G401.6 (cell line): ENCODE data around the gene SCN4B.

Source experiments
- FAIRE-seq: peaks from 2 replicates; lab custom pipeline; 2012; peaks lifted over from hg19 to GRCh38; lab: Jason Lieb, UNC

SCN4B gene

DNA sequence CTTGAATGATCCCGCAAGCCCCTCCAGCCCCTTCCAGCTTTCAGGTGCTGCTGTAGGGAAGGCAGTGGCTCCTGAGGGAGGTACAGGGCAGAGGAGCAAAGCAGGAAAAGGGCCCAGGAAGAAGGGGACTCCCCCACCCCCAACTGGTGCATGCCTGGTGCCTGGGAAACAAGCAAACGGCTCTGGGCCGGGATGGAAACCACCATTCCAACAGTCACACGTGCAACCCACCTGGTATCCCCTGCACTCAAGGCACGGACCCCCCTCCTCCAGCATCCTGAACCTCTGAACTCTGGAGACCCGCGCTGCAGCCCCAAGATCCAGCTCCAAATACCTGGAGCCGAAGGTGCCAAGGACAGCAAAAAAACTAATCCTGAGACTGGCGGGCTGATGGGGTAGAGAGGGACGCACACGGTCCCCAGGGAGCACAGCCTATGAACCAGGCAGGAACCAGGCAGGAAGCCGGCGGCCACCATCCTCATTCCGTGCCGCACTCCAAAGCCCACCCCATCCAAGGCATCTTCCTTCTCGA, 537 bp downstream of the SCN4B start:
- FAIRE-seq: no peak

GRCh38 chr11:118151431-118151830, 1.2 kb downstream of the SCN4B start:
- FAIRE-seq: no peak

GRCh38 chr11:118149493-118149892, 3.1 kb downstream of the SCN4B start:
- FAIRE-seq: no peak

DNA sequence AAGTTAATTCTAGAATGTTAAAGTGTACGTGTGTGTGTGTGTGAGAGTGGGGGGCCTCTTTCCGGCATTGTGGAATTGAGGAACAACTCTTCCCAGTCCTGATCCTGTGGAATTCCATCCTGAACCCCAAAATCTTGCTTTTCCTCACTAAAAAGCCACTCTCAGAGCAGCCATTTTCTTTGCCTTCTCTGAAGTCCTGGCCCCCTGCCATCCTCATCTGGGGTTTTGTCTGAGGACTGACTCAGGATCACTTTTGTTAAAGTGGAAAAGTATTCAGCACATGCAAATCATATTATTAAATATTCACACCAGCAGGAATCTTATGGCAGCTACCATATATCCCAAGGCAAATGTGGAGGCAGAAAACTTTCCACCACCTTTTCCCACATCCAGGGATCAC, 3.8 kb downstream of the SCN4B start:
- no peak for FAIRE-seq

GRCh38 chr11:118148240-118148639, 4.4 kb downstream of the SCN4B start:
- FAIRE-seq: no peak

DNA sequence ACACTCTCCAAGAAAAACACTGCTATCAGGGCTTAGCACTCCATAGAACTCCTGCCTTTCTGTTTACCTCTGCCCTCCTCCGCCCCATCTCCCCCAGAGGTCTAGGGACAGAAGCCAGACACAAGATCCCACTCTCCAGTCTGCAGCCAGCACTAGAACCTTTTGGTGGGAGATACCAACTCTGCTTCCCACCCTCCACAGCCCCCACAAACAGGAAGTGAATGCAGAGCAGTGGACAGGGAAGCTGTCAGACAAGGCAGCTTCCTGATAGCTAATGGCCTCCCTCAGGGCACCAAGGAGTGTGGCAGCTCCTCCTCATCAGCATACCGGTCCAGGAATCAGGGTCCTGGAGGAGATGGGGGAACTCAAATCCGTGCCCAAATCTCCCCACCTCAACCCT, 5.1 kb downstream of the SCN4B start:
- no peak for FAIRE-seq

- FAIRE-seq: no peak
These were observed 6.1 kb downstream of the SCN4B start for GRCh38 chr11:118146554-118146953.

DNA sequence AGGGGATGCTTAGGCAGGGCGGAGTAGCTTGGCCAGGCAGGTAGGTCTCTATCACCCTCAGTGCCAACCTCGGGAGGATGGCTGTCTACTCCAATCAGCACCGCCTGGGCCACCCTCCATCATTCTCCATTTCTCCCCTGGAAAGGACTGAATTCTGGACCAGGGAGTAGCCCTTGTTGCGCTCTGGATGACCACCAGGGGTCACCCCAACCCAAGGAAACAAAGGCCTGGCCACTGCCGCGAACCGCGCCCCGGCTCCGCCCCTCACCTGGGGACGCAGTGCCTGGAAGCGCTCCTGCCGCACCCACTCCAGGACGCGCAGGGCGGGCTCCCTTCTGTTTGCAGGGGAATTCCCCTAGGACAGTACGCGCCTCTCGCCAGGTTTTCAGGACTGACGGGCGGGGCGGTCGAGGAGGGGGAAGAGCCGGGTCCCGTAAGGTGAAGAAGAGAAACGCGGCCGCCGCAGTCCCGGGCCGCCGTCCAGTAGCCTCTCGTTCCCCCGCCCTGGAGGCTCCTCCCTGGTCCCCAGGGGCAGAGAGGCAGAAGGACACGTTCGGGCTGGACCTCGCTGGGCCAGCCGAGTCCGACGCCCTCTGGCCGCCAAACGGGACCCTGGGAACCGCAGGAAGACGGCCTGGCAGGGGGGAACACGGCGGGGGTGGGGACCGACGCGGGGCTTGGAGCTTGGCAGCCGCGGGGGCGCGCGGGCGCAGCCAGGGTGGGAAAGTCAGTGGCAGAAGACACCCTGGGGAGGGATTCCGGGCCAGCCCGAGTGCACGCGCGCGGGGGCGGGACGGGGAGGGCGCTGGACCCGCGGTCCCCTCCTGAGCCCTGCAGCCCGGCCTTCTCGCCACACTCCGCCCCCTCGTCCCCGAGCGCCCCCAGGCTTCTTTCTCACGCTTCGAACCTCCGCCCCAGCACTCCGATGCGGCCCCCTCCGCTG, 7.1 kb downstream of the SCN4B start:
- peak; percentile 19 for FAIRE-seq

DNA sequence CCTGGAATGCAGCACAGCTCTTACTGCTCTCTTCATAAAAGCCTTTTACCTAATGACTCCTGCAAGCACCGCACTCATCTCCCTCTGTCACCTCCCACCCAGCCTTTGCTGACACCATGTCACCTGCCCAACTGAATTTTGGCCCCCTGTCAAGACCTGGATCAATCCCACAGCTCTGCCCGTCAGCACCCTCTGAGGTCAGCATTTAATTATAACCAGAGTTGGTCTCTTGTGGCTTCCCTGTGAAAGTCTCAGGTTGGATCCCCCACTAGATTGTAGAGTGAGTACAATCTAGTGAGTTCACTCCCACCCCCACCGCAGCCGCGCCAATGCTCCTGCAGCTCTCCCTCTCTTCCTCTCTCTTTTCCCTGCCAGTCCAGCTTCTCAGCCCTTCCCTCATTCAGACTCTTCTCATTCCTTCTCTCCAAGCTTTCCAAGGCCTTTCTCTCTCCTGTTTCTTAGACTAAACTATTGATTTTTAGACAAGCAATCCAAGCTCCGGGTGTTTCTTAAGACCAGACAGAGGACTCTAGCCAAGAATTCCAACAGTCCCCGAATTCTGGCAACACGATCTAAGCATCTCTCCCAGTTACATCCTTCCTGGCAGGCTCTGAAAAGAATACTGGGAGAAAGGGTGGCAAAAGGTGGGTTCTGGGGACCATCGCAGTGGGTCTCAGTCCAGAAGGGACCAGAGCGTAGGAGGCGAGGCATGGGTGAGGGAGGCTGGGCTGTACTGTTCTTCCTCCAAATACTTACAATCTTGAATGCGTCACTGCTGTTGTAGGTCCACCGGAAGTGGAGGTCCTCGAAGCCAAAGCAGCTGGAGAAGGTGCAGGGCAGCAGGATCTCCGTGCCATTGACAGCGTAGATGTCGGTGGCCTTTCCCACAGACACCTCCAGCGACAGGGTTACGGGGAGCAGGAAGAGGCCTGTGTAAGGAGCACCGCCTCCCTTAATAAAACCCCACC, 8.0 kb downstream of the SCN4B start:
- FAIRE-seq: no peak

GRCh38 chr11:118143661-118144185, 8.9 kb downstream of the SCN4B start:
- FAIRE-seq: no peak

DNA sequence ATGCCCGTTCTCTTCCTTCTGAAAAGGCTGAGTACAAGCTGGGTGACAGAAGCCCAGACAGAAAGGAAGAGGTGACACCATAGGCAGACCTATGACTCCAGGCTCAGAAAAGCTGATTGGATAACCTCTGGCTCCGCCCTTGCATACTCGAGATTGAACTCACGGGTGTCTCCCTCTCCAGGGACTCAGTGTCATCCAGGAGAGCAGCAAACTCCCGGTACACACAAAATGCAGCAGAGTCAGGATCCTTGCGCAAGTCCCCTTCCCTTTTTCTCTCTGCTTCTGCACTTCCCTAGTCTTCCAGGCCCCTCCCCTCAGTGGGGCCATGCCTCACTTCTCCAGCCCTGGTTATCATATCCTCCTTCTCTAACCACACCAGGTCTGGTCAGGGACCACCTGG, 9.8 kb downstream of the SCN4B start:
- FAIRE-seq: no peak

GRCh38 chr11:118142081-118142480, 10.5 kb downstream of the SCN4B start:
- no peak for FAIRE-seq

GRCh38 chr11:118139578-118139977, 13.0 kb downstream of the SCN4B start:
- FAIRE-seq: no peak

DNA sequence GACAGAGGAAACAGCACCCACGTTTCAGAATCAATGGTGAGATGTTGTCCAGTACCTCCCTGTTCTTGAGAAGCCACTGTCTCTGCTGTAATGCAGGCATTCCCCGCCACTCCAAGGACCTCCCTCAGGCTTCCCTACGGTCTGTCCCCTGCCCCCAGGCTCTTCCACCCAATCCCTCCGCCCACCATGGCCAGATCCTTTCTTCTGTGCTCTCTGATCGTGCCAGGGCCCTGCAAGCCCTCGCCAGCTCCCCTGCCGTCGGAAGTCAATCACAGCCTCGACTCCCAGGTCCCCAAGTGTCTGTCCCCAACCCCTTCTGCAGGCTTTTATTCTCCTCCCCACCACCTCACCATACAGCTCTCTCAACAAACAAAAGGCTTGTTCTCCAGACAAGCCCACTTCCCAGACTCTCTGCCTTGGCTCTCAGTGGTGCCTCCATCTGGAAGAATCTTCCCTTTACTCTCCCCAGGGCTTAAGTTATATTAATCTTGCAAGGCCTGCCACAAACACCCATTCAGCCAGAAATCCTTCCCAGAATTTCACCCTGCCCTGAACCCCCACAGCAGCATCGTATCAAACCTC, 13.7 kb downstream of the SCN4B start:
- FAIRE-seq: no peak

DNA sequence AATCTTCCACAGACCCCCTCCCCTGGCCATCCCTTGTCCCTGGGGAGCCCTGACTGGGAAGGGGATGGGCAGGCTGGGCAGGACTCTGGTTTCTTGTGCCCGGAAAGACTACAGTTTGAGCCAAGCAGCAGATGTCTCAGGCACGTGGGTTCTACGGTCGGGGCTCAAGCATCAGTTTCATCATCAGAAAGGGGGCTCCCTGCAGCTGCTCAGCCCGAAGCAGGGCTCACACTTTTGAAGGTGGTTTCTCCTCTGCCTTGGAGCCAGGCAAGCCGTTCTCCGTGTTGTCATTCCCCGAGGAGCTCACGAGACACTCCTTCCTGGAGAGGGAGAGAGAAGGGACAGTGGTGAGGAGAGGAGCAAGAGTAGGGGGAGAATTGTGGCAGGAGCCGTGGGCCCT, 15.8 kb downstream of the SCN4B start:
- FAIRE-seq: no peak

DNA sequence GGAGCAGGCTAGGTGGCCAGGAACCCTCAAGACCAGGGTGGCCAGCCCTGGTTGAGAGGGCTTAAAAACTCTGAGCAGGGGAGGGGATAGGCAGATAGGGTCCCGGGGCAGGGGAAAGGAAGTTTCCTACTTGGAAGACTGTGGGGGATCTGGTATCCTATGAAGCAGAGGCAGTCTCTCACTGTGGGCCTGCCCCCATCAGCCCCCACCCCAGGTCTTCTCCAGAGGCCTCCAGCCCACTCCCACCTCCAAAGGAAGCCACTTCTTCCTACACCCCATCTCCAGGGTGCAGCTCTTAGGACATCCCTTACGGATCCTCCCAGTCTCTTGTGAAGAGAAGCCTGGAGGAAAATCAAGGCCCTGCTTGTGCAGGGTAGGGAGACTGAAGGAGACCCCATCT, 16.3 kb downstream of the SCN4B start:
- no peak for FAIRE-seq

GRCh38 chr11:118135796-118136165, 16.8 kb downstream of the SCN4B start:
- no peak for FAIRE-seq

GRCh38 chr11:118135051-118135795, 17.4 kb downstream of the SCN4B start:
- no peak for FAIRE-seq

- no peak for FAIRE-seq
These were observed 18.8 kb downstream of the SCN4B start for GRCh38 chr11:118133816-118134215.

GRCh38 chr11:118132385-118133151, 20.1 kb downstream of the SCN4B start:
- FAIRE-seq: no peak
